ENCODE measurements around the gene ZNF664.

- TF ChIP-seq NFE2L2 (IDR thresholded peaks at IDR 0.05; ENCODE audit: low read length) (no peak), POGK (CRISPR knock-in tag; conservative IDR thresholded peaks at IDR 0.05) (no peak), TBP (CRISPR knock-in tag; IDR thresholded peaks at IDR 0.05) (no peak), GABPA (IDR thresholded peaks at IDR 0.05; ENCODE audit: low read depth, low read length) (no peak), GABPA (CRISPR knock-in tag; IDR thresholded peaks at IDR 0.05; ENCODE audit: low read depth) (no peak), RAD51 (IDR thresholded peaks at IDR 0.05; ENCODE audit: borderline replicate concordance) (no peak), FOSL1 (CRISPR knock-in tag; IDR thresholded peaks at IDR 0.05; ENCODE audit: borderline replicate concordance) (no peak), PBX3 (CRISPR knock-in tag; IDR thresholded peaks at IDR 0.05; ENCODE audit: borderline replicate concordance) (no peak), ESRRA (CRISPR knock-in tag; IDR thresholded peaks at IDR 0.05; ENCODE audit: low read depth) (no peak), SETDB1 (CRISPR knock-in tag; IDR thresholded peaks at IDR 0.05; ENCODE audit: borderline replicate concordance) (no peak), UBTF (CRISPR knock-in tag; IDR thresholded peaks at IDR 0.05) (no peak), RBM22 (optimal IDR thresholded peaks at IDR 0.05; ENCODE audit: low read length) (no peak), CTCF (CRISPR knock-in tag; IDR thresholded peaks at IDR 0.05) (no peak)
Observed at GRCh38 chr12:124009781-124010180, 36.8 kb downstream of the ZNF664 start.
